ENCODE measurements around the gene KCNV2.

Gene KCNV2

DNA sequence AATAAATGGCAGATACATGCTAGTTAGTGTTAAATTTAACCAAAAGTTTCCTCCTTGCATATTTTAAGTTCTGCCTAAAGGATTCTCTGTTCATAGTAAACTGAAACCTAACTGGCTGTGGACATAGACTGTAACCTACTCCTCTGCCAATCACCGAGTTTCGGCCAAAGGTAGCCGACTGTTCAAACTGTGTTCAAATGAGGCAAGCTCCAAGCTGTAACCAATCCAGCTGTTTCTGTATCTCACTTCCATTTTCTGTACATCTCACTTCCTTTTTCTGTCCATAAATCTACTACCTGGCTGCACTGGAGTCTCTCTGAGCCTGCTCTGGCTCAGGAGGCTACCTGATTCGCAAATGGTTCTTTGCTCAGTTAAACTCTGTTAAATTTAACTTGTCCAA is 44.1 kb downstream of the KCNV2 start:
- DNase-seq = no peak

DNA sequence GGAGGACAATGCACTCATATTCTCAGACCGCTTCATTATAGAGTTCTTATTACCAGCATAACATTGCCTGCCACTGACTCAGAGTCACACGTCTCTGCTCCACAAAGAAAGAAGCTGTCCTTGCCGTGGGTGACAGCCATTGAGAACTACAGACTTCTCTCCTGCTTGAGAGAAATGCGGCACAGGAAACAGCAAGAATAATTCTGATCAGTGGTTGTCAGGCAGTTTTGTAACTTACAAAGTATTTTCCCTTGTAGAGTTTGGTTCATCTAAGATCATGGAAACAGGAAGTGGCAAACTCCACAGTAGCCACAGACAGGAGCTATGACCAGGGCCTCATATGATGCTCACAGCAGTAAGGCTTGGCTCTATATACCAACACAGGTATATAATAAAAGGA is 47.0 kb downstream of the KCNV2 start:
- DNase-seq = no peak

DNA sequence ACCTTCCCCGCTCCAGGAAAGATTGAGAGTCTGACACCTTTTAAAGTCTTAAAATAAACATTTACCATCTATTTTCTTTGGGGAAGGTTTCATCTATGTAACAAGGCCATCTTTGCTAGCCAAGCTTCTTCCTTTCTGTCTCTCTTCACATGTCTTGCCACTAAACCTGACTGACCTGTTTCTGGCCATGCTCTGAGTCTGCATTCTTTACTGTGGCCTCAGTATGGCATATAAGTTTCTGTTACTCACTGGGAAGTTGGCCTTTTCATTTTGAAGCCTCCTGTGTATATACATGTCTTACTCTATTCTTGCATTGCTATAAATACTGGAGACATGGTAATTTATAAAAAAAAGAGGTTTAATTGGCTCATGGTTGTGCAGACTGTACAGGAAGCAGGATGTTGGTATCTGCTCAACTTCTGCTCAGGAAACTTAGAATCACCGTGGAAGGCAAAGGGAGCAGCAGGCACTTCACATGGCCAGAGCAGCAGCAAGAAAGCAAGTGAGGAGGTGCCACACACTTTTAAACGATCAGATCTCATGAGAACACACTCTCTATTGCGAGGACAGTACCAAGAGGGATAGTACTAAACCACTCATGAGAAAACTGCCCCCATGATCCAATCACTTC is 48.1 kb downstream of the KCNV2 start:
- no peak for DNase-seq

DNA sequence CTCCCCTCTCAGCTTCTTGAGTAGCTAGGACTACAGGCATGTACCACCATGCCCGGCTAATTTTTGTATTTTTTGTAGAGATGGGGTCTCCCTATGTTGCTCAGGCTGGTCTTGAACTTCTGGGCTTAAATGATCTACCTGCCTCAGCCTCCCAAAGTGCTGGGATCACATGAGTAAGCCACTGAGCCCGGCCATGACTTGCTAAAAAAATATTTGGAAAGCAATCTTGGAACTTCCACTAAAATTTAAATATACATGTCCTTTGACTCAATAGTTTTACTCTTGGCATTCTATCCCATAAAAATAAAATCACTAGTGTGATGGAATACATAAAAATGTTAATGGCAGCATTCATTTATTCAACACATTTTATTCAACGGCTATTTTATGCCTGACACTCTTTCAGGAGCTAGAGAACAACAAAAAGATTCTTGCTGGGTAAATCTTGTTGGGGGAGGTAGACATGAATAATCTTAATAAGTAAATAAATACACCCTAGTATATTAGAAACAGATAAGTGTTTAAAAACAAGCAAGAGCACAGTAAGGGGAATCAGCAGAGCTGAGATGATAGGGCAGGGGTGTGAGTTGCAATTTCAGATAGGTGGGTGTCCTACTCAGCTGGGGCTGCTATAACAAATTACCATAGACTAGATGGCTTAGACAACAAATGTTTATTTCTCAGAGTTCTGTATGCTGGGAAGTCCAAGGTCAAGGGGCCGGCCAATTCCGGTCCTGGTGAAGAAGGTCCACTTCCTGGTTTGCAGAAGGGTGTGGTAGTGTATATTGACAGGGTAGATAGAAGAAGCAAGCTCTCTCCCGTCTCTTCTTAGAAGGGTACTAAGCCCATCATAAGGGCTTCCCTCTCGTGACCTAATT is 50.7 kb downstream of the KCNV2 start:
- DNase-seq = no peak

DNA sequence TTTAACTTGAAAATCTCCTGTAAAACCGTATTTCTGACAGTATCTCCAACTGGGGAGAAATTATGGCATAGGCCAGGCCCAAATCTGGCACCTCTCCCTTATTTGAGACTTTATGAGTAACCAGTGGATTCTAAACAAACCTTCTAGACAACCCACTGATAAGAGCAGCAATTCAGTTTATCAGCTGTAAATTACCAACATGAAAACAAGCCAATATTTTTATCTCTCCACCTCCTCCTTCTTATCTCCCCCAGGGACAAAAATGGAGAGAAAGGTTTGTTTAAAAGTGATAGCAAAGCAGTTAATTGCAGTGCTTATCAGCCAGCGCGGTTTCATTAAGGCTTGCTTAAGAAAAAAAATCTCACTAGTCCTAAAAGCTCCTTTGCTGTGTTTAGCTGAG is 53.8 kb downstream of the KCNV2 start:
- DNase-seq = no peak

DNA sequence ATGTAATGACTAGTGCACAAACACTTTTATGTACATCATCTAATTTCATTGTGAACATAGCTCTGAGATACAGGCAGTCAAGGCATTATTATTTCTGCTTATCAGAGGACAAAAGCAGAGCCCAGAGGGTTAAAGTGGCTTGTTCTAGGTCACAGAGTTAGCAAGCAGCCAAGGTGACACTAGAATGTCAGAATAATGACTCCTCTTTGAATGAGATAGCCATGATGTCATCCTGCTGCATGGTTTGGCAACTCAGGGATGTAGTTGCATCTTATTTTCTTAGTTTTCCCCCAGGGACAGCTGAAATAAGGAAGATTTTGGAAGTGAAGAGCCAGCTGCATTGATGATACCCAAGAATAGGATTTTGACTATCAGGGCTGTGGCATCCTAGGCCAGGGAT is 54.4 kb downstream of the KCNV2 start:
- DNase-seq = no peak

DNA sequence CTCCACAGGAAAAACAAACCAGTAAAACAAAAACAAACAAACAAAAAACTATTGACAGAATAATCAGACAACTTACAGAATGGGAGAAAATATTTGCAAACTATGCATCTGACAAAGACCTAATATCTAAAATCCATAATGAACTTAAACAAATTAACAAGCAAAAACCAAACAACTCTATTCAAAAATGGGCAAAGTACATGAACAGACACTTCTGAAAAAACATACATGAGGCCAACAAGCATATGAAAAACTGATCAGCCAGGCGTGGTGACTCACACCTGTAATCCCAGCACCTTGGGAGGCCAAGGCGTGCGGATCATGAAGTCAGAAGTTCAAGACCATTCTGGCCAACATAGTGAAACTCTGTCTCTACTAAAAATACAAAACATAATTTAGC is 60.1 kb downstream of the KCNV2 start:
- no peak for DNase-seq

DNA sequence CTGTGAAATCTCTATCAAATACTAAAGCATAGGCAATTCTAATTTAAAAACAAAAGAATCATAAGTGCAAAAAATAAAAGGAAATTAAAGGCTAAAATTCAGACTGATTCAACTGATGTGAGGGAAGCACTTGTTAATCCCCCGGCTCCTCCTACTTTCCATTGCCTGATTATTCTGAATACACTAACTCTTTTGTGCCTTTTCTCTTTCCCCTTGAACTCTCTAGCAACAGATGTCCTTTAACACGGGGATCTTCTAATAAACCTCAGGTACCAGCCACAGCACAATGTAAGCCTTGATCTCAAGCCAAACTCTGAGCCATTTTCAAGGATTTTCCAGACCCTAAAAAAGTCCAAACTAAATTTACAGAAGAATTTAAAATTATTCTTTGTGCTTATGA is 61.5 kb downstream of the KCNV2 start:
- DNase-seq = no peak

Data from stimulated activated naive CD4-positive, alpha-beta T cell treated with Interleukin-2 at 50 U/mL for 16 hours (primary cell).